Measurements from ENCODE around the gene TMEM25. TPM values are rescaled to one million over a fixed set of nuclear protein-coding genes. Genes with fewer than 3 reads are reported as not detected.

The TMEM25 gene
- total and polyA plus RNA-seq, 2 of the 13 experiments (the other 11 are each of a cell fraction or from before 2014, with no cell fraction given): 7.5 to 17.2 TPM

GRCh38 chr11:118533769-118534729 lies 3.1 kb downstream of the TMEM25 start (continued):
- no peak for TF ChIP-seq AHDC1 (CRISPR knock-in tag; IDR thresholded peaks at IDR 0.05; ENCODE audit: borderline replicate concordance)
- TF ChIP-seq, protein P1, sequence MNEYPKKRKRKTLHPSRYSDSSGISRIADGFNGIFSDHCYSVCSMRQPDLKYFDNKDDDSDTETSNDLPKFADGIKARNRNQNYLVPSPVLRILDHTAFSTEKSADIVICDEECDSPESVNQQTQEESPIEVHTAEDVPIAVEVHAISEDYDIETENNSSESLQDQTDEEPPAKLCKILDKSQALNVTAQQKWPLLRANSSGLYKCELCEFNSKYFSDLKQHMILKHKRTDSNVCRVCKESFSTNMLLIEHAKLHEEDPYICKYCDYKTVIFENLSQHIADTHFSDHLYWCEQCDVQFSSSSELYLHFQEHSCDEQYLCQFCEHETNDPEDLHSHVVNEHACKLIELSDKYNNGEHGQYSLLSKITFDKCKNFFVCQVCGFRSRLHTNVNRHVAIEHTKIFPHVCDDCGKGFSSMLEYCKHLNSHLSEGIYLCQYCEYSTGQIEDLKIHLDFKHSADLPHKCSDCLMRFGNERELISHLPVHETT (CRISPR knock-in tag; conservative IDR thresholded peaks at IDR 0.05): no peak
- TF ChIP-seq, protein P2, sequence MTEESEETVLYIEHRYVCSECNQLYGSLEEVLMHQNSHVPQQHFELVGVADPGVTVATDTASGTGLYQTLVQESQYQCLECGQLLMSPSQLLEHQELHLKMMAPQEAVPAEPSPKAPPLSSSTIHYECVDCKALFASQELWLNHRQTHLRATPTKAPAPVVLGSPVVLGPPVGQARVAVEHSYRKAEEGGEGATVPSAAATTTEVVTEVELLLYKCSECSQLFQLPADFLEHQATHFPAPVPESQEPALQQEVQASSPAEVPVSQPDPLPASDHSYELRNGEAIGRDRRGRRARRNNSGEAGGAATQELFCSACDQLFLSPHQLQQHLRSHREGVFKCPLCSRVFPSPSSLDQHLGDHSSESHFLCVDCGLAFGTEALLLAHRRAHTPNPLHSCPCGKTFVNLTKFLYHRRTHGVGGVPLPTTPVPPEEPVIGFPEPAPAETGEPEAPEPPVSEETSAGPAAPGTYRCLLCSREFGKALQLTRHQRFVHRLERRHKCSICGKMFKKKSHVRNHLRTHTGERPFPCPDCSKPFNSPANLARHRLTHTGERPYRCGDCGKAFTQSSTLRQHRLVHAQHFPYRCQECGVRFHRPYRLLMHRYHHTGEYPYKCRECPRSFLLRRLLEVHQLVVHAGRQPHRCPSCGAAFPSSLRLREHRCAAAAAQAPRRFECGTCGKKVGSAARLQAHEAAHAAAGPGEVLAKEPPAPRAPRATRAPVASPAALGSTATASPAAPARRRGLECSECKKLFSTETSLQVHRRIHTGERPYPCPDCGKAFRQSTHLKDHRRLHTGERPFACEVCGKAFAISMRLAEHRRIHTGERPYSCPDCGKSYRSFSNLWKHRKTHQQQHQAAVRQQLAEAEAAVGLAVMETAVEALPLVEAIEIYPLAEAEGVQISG (CRISPR knock-in tag; IDR thresholded peaks at IDR 0.05): peak; percentile 60
- no peak for TF ChIP-seq ZNF17 (CRISPR knock-in tag; IDR thresholded peaks at IDR 0.05)
- peak; percentile 68 for TF ChIP-seq XRCC5 (optimal IDR thresholded peaks at IDR 0.05; ENCODE audit: low read length)
- TF ChIP-seq ZNF777 (CRISPR knock-in tag; IDR thresholded peaks at IDR 0.05): peak; percentile 78
- TF ChIP-seq SALL1 (CRISPR knock-in tag; IDR thresholded peaks at IDR 0.05): no peak
- TF ChIP-seq HNF4G (IDR thresholded peaks at IDR 0.05; ENCODE audit: borderline replicate concordance, low read depth, low read length): peak; percentile 49
- no peak for TF ChIP-seq HNF4G (CRISPR knock-in tag; IDR thresholded peaks at IDR 0.05; ENCODE audit: borderline replicate concordance, low read depth)
- no peak for TF ChIP-seq PCBP1 (IDR thresholded peaks at IDR 0.05; ENCODE audit: borderline replicate concordance, low read depth, low read length)
- no peak for TF ChIP-seq FLYWCH1 (CRISPR knock-in tag; IDR thresholded peaks at IDR 0.05)
- TF ChIP-seq TARDBP (CRISPR knock-in tag; IDR thresholded peaks at IDR 0.05): 0 out of 2 replicates have a peak, but pooled peaks have one; percentile 20
- TF ChIP-seq, protein P3, sequence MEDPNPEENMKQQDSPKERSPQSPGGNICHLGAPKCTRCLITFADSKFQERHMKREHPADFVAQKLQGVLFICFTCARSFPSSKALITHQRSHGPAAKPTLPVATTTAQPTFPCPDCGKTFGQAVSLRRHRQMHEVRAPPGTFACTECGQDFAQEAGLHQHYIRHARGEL (CRISPR knock-in tag; IDR thresholded peaks at IDR 0.05): no peak
- TF ChIP-seq, protein P4, sequence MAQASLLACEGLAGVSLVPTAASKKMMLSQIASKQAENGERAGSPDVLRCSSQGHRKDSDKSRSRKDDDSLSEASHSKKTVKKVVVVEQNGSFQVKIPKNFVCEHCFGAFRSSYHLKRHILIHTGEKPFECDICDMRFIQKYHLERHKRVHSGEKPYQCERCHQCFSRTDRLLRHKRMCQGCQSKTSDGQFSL (CRISPR knock-in tag; IDR thresholded peaks at IDR 0.05): no peak
- TF ChIP-seq ZMYM4 (CRISPR knock-in tag; IDR thresholded peaks at IDR 0.05): 0 out of 2 replicates have a peak, but pooled peaks have one; percentile 25
- TF ChIP-seq MAFF (IDR thresholded peaks at IDR 0.05; ENCODE audit: low read depth, low read length): no peak
- TF ChIP-seq POLR2G (IDR thresholded peaks at IDR 0.05; ENCODE audit: low read depth, low read length): no peak
- TF ChIP-seq KLF11 (CRISPR knock-in tag; IDR thresholded peaks at IDR 0.05): no peak
- TF ChIP-seq ZNF614 (CRISPR knock-in tag; IDR thresholded peaks at IDR 0.05; ENCODE audit: borderline replicate concordance): no peak; the same call in 1 of the 2 replicates

Data from HepG2 (cell line).